HK-2 (cell line): ENCODE results near the gene KLHL24.
"Not testable (repeated sequence)": the region's sequence is repeated elsewhere in the genome, so short reads cannot be mapped to it uniquely, and the experiment has no call there.

Experiments used
- DNase-seq: peaks from one replicate; pipeline ENCODE4 v3.0.0-alpha.2; 2018; ENCODE audit not compliant: unreplicated experiment

Gene KLHL24

GRCh38 chr3:183634707-183635106 lies 716 bp upstream of the KLHL24 start:
- DNase-seq: no peak

- no peak for DNase-seq
These were observed 354 bp upstream of the KLHL24 start for GRCh38 chr3:183635107-183635430.

- DNase-seq: peak; percentile 96
These were observed 1.0 kb downstream of the KLHL24 start for GRCh38 chr3:183636221-183637105.

GRCh38 chr3:183637106-183637486 lies 1.7 kb downstream of the KLHL24 start:
- no peak for DNase-seq

GRCh38 chr3:183637633-183638032 lies 2.2 kb downstream of the KLHL24 start:
- DNase-seq: not testable (repeated sequence)

GRCh38 chr3:183638101-183638852 lies 2.9 kb downstream of the KLHL24 start:
- DNase-seq: no peak

GRCh38 chr3:183640635-183641034 lies 5.2 kb downstream of the KLHL24 start:
- not testable (repeated sequence) for DNase-seq

- no peak for DNase-seq
These were observed 6.5 kb downstream of the KLHL24 start for GRCh38 chr3:183641882-183642281.

- no peak for DNase-seq
These were observed 8.8 kb downstream of the KLHL24 start for GRCh38 chr3:183644244-183644643.

GRCh38 chr3:183645254-183645653 lies 9.8 kb downstream of the KLHL24 start:
- no peak for DNase-seq

- no peak for DNase-seq
These were observed 15.1 kb downstream of the KLHL24 start for GRCh38 chr3:183650554-183650953.

GRCh38 chr3:183653209-183654064 lies 18.0 kb downstream of the KLHL24 start:
- peak; percentile 5 for DNase-seq

- no peak for DNase-seq
These were observed 19.3 kb downstream of the KLHL24 start for GRCh38 chr3:183654727-183655126.

- no peak for DNase-seq
These were observed 26.7 kb downstream of the KLHL24 start for GRCh38 chr3:183662099-183662498.

GRCh38 chr3:183664913-183665381 lies 29.5 kb downstream of the KLHL24 start:
- DNase-seq: no peak

GRCh38 chr3:183680061-183680460 lies 44.6 kb downstream of the KLHL24 start:
- DNase-seq: no peak

GRCh38 chr3:183687705-183688104 lies 52.3 kb downstream of the KLHL24 start:
- DNase-seq: no peak

- no peak for DNase-seq
These were observed 53.5 kb downstream of the KLHL24 start for GRCh38 chr3:183688874-183689273.

GRCh38 chr3:183689621-183690020 lies 54.2 kb downstream of the KLHL24 start:
- DNase-seq: not testable (repeated sequence)

GRCh38 chr3:183690402-183690995 lies 55.1 kb downstream of the KLHL24 start:
- DNase-seq: no peak

GRCh38 chr3:183692436-183692835 lies 57.0 kb downstream of the KLHL24 start:
- DNase-seq: no peak
